Ascending aorta (tissue), 2 donors: Measurements from ENCODE around the gene HMCN1. TPM values are rescaled to one million over a fixed set of nuclear protein-coding genes. Genes with fewer than 3 reads are reported as not detected.
"Not testable (repeated sequence)": the region's sequence is repeated elsewhere in the genome, so short reads cannot be mapped to it uniquely, and the experiment has no call there.

Source experiments
- DNase-seq, 2 donors: peaks; one replicate each; pipeline ENCODE4 v3.0.0-alpha.2; 2019; ENCODE audit warnings: low spot score in 2 of 2
- H3K27ac ChIP-seq, 2 donors: fragments of 200-600 bp; sonication (generic); one replicate each; pipeline ENCODE4 v1.5.1; 2016 to 2017; ENCODE audit warnings: mild to moderate bottlenecking in 1 of 2
- H3K27me3 ChIP-seq: fragments of 200-600 bp; sonication (generic); one replicate; pipeline ENCODE4 v1.5.1; 2017
- H3K36me3 ChIP-seq, 2 donors: fragments of 200-600 bp; sonication (generic); one replicate each; pipeline ENCODE4 v1.5.1; 2016
- H3K4me1 ChIP-seq, 2 donors: fragments of 200-600 bp; sonication (generic); one replicate each; pipeline ENCODE4 v1.5.1; 2016 to 2017; ENCODE audit warnings: mild to moderate bottlenecking in 1 of 2
- H3K4me3 ChIP-seq, 2 donors: fragments of 200-600 bp; sonication (generic); one replicate each; pipeline ENCODE4 v1.5.1; 2016 to 2017; ENCODE audit warnings: mild to moderate bottlenecking in 1 of 2
- H3K9me3 ChIP-seq, 2 donors: fragments of 200-600 bp; sonication (generic); one replicate each; pipeline ENCODE4 v1.5.1; 2016
- intact Hi-C: fragments of 100-400 bp; cut with DNase I; formaldehyde crosslinking; loops from one replicate; pipeline ENCODE4 v1.15.1; 2023
- total RNA-seq: library from RNA; depleted of rRNA; stranded (reverse); fragments of >200 nt; gene quantifications from one replicate; pipeline ENCODE4 v1.1.0, GENCODE V29; 2016
- TF ChIP-seq, protein P1 (sequence below), 3 experiments: fragments of 200-600 bp in 2 of 3; fragments of 450-650 bp in 1 of 3; sonication (generic) in 2 of 3; IDR thresholded peaks; one replicate each; pipeline ENCODE4 v1.5.1; 2016 to 2019; ENCODE audit warnings: antibody characterized with exemption in 3 of 3, mild to moderate bottlenecking in 1 of 3, moderate library complexity in 1 of 3

HMCN1 gene
- total RNA-seq, 1 donor from 2014 or later: 61.7 TPM

DNA sequence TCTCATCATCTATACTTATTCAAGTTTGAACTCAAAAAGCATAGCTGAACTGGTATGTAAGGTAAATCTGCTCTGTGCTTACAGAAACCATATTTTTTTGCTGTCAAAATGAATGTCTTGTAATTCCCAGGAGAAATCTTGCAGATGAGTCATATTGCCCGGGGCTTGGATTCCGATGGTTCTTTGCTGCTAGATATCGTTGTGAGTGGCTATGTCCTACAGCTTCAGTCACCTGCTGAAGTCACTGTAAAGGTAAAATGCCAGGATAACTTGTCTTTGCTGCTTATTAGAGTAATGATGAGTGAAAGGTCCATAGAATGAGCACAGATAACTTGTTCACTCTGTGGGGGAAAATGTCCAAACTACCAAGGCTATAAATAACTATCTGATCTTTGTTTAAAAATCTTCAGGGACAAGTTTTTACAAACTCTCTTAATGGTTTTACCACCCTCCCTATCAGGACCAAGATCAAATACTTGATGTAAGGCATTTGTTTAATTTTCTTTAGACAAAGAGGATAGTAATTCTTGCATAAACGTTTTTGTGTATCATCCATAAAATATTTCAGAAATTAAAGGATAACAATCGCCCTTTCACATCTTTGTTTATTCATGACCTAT, 418.5 kb downstream of the HMCN1 start:
- Histone ChIP-seq H3K9me3 (no peaks in the 10 kb centered on the region), H3K27ac (peak overlapping the region; percentile 8 to 42), H3K4me1 (peaks cover 0 to 19% of the 10 kb centered on the region in 2 donors), H3K36me3 (peaks cover 0 to 14% of the 10 kb centered on the region in 2 donors), H3K27me3 (no peaks in the 10 kb centered on the region), H3K4me3 (no peak overlapping the region)
- TF ChIP-seq, protein P1, sequence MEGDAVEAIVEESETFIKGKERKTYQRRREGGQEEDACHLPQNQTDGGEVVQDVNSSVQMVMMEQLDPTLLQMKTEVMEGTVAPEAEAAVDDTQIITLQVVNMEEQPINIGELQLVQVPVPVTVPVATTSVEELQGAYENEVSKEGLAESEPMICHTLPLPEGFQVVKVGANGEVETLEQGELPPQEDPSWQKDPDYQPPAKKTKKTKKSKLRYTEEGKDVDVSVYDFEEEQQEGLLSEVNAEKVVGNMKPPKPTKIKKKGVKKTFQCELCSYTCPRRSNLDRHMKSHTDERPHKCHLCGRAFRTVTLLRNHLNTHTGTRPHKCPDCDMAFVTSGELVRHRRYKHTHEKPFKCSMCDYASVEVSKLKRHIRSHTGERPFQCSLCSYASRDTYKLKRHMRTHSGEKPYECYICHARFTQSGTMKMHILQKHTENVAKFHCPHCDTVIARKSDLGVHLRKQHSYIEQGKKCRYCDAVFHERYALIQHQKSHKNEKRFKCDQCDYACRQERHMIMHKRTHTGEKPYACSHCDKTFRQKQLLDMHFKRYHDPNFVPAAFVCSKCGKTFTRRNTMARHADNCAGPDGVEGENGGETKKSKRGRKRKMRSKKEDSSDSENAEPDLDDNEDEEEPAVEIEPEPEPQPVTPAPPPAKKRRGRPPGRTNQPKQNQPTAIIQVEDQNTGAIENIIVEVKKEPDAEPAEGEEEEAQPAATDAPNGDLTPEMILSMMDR (IDR thresholded peaks at IDR 0.05): no peak
- intact Hi-C loops: loop anchor here (5.0 kb wide), 1 partner anchor 40 kb away; no protein-coding TSS in a partner anchor
- DNase-seq: no peak

DNA sequence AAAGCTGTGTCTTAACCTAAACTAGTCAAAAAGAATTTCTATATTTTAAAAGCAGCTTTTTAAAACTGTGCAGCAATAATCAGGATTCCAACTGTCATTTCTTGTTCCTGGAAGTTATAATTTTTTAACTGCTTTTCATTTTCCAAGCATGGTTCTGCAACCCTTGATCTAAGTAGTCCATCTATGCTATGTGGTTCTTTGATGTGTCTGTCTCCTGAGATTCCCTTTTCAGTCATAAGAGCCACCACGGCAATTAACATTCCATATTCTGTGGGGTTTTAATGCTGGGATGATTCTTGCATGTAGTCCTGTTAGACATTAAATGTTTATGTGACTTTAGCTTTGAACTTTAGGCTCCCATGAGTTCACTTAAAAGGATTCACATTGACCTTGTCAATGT, 420.5 kb downstream of the HMCN1 start:
- Histone ChIP-seq H3K27ac (no peak overlapping the region), H3K9me3 (no peaks in the 10 kb centered on the region), H3K36me3 (peaks cover 0 to 7% of the 10 kb centered on the region in 2 donors), H3K27me3 (no peaks in the 10 kb centered on the region), H3K4me3 (no peak overlapping the region), H3K4me1 (peaks cover 0 to 19% of the 10 kb centered on the region in 2 donors)
- TF ChIP-seq, protein P1 (IDR thresholded peaks at IDR 0.05): no peak
- DNase-seq: no peak
- intact Hi-C loops: loop anchor here (1.0 to 5.0 kb wide), 2 partner anchors 42 to 58 kb away; no protein-coding TSS in a partner anchor

DNA sequence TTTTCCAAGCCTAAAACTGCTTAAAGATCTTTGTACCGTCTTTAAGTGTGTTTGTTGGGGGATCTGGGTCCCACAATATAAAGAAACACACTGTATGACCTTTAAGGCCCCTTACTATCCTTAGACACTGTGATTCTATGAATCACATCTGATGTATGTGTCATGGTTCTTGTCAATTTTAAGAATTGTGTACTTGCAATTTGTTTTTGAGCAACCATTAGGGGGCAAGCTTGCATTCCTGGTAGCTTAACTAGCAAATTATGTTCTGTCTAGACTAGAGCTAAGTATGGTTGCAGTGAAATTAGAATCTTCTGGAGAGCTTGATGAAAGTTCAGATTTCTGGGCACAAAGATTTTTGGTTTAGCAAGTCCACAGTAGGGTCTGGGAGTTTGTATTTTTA, 421.4 kb downstream of the HMCN1 start:
- no peak for DNase-seq
- H3K4me3 ChIP-seq: no peak overlapping the region
- TF ChIP-seq, protein P1 (IDR thresholded peaks at IDR 0.05): peak; percentile 16 to 50 (median 26)

DNA sequence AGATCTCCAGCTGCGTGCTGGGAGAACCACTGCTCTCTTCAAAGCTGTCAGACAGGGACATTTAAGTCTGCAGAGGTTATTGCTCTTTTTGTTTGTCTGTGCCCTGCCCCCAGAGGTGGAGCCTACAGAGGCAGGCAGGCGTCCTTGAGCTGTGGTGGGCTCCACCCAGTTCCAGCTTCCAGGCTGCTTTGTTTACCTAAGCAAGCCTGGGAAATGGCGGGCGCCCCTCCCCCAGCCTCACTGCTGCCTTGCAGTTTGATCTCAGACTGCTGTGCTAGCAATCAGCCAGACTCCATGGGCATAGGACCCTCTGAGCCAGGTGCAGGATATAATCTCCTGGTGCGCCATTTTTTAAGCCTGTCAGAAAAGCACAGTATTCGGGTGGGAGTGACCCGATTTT, 428.7 kb downstream of the HMCN1 start:
- H3K4me1 ChIP-seq, intact Hi-C loops, H3K9me3 ChIP-seq, H3K4me3 ChIP-seq, H3K27ac ChIP-seq, H3K27me3 ChIP-seq, DNase-seq: not testable (repeated sequence)
- peaks cover 5 to 36% of the 10 kb centered on the region in 2 donors for H3K36me3 ChIP-seq

More for the DNA sequence above, 421.4 kb downstream of the HMCN1 start:
- no peaks in the 10 kb centered on the region for H3K9me3 ChIP-seq
- peaks cover 0 to 13% of the 10 kb centered on the region in 2 donors for H3K4me1 ChIP-seq
- H3K36me3 ChIP-seq: peaks cover 0 to 7% of the 10 kb centered on the region in 2 donors
- intact Hi-C loops: loop anchor here (1.0 kb wide), 1 partner anchor 57 kb away; no protein-coding TSS in a partner anchor
- peak overlapping the region in 1 of 2 donors; percentile 15 for H3K27ac ChIP-seq
- H3K27me3 ChIP-seq: no peaks in the 10 kb centered on the region

DNA sequence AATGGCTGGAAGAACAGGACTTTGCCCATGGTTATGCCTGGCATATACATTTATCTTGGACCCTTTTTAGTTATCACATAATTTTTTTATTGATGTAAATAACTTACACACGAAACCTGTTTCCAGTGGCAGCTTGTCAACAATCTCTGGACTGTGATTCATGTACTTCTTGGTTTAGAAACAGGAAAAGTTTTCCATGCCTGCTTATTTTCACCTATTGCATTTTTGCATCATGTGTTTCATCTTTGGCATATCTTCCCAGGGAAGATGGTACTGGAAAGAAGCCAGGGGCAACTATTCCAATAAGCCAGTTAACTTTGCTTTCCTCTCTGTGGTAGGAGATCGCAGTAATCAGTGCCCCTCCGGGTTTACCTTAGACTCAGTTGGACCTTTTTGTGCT, 430.6 kb downstream of the HMCN1 start:
- no peak overlapping the region for H3K4me3 ChIP-seq
- H3K27ac ChIP-seq: no peak overlapping the region
- intact Hi-C loops: no loop called here
- H3K9me3 ChIP-seq: no peaks in the 10 kb centered on the region
- no peak for DNase-seq
- peaks cover 8 to 51% of the 10 kb centered on the region in 2 donors for H3K36me3 ChIP-seq
- TF ChIP-seq, protein P1 (IDR thresholded peaks at IDR 0.05): no peak
- no peaks in the 10 kb centered on the region for H3K27me3 ChIP-seq
- H3K4me1 ChIP-seq: no peaks in the 10 kb centered on the region

DNA sequence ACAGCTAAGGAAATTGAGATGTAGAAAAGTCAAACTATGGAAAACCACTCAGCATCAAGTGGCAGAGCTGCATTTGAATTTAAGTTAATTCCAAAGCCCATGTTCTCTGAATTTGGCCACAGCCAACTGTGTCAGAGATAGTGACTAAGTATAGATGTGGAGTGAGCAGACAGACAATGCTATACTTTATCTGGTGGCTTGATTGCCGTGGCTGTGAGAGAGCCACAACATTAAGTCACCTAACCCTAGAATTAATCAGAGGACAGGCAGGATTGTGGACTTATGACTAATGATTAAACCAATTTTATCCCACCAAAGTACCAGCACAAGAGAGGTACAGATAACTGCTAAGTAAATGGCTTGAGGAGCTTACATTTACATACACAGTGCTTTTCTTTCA, 431.1 kb downstream of the HMCN1 start:
- no peak overlapping the region for H3K4me3 ChIP-seq
- TF ChIP-seq, protein P1 (IDR thresholded peaks at IDR 0.05): no peak
- no peaks in the 10 kb centered on the region for H3K27me3 ChIP-seq
- intact Hi-C loops: no loop called here
- DNase-seq: no peak
- peaks cover 8 to 51% of the 10 kb centered on the region in 2 donors for H3K36me3 ChIP-seq
- H3K9me3 ChIP-seq: no peaks in the 10 kb centered on the region
- no peaks in the 10 kb centered on the region for H3K4me1 ChIP-seq
- H3K27ac ChIP-seq: no peak overlapping the region
